ENCODE results near the gene DNAI1. TPM values are rescaled to one million over a fixed set of nuclear protein-coding genes. Genes with fewer than 3 reads are reported as not detected.

The DNAI1 gene
- total and polyA plus RNA-seq, 2 of the 13 experiments (the other 11 are each of a cell fraction or from before 2014, with no cell fraction given): not detected

DNA sequence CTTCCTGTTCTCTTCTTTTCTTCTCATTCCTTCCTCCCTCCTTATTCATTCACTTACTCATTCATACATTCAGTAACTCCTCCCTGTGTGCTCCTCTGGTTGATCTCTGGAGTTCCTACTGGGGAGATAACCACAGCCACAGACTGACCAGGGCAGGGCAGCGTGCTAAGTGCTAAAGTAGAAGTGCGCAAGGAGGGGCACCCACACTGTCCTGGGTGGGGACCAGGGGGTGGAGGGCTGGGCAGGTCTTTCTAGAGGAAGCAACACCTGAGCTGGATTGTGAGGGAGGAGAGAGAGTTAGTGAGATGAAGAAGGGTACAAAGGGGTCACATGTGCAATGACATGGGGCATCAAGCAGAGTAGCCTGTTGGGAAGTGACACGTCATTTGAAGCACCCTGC is 50.3 kb downstream of the DNAI1 start:
- POLR2A ChIA-PET: no interaction called here
- FAIRE-seq: no peak
- no peak for DNase-seq (ENCODE audit: low spot score)
- WGBS (ENCODE audit: low lambda C conversion rate): 40% methylated on average over 3 of the region's 3 CpGs
- BruUV-seq (replicated peaks): no TSS peak
- Histone ChIP-seq H3K27ac (ENCODE audit: extremely low read length, insufficient read depth, low read length) (no peak overlapping the region), H3K4me2 (ENCODE audit: low read depth, low read length) (no peak overlapping the region), H2AFZ (ENCODE audit: low read length) (no peak overlapping the region), H3K36me3 (replicated peaks in 1 of 2; ENCODE audit: control insufficient read depth in 1 of 2, insufficient read depth in 2 of 2, low read length in 2 of 2) (no peaks in the 10 kb centered on the region), H3K4me3 (replicated peaks in 1 of 3; ENCODE audit: insufficient read depth in 1 of 3, low read depth in 2 of 3, low read length in 3 of 3) (no peak overlapping the region), H3K4me1 (ENCODE audit: insufficient read depth, low read length) (peaks cover 16% of the 10 kb centered on the region), H3K9me3 (ENCODE audit: low read length) (no peaks in the 10 kb centered on the region), H4K20me1 (ENCODE audit: insufficient read depth, low read length) (no peaks in the 10 kb centered on the region), H3K27me3 (ENCODE audit: control insufficient read depth in 1 of 2, insufficient read depth in 2 of 2, low read length in 2 of 2) (peaks cover 4 to 37% of the 10 kb centered on the region in 2 experiments; a peak in 3 of 5 replicates), H3K79me2 (ENCODE audit: insufficient read depth, low read length) (no peaks in the 10 kb centered on the region), H3K9ac (ENCODE audit: insufficient read depth, low read depth, low read length) (no peak overlapping the region)
- intact Hi-C loops (cut with micrococcal nuclease; ENCODE audit: unreplicated experiment): loop anchor here (10.0 kb wide), 1 partner anchor 174 kb away; no protein-coding TSS in a partner anchor
- CTCF ChIA-PET (ENCODE audit: low intra/inter-chr PET ratio, low total read pairs): no interaction called here
- TF ChIP-seq ZNF552 (CRISPR knock-in tag; IDR thresholded peaks at IDR 0.05; ENCODE audit: borderline replicate concordance): no peak
- TF ChIP-seq ETV5 (CRISPR knock-in tag; IDR thresholded peaks at IDR 0.05; ENCODE audit: borderline replicate concordance): no peak
- TF ChIP-seq ZNF547 (CRISPR knock-in tag; IDR thresholded peaks at IDR 0.05): no peak
- no peak for TF ChIP-seq MIER3 (CRISPR knock-in tag; IDR thresholded peaks at IDR 0.05; ENCODE audit: borderline replicate concordance)
- no peak for TF ChIP-seq HNRNPUL1 (IDR thresholded peaks at IDR 0.05; ENCODE audit: low read depth, low read length)
- no peak for TF ChIP-seq ZNF224 (CRISPR knock-in tag; IDR thresholded peaks at IDR 0.05)
- TF ChIP-seq GATAD1 (CRISPR knock-in tag; IDR thresholded peaks at IDR 0.05): no peak
- no peak for TF ChIP-seq RFX1 (IDR thresholded peaks at IDR 0.05)
- no peak for TF ChIP-seq SP140L (CRISPR knock-in tag; IDR thresholded peaks at IDR 0.05; ENCODE audit: borderline replicate concordance)
- TF ChIP-seq ELF4 (CRISPR knock-in tag; IDR thresholded peaks at IDR 0.05; ENCODE audit: borderline replicate concordance): no peak
- TF ChIP-seq ZNF672 (CRISPR knock-in tag; IDR thresholded peaks at IDR 0.05): no peak
- in situ Hi-C loops (cut with HindIII; ENCODE audit: extremely low pct_ligation_motif_present, low pct_unique_long_range_greater_than_20kb): no loop called here
- no peak for ATAC-seq

Measured in HepG2 (cell line).